ENCODE measurements around the gene PPCDC. TPM values are rescaled to one million over a fixed set of nuclear protein-coding genes. Genes with fewer than 3 reads are reported as not detected.

Gene PPCDC
- total and polyA plus RNA-seq, 2 donors (not counting 1 experiment from before 2014, with no cell fraction given): 6.3 to 8.0 TPM

GRCh38 chr15:75031848-75032247 is 8.5 kb downstream of the PPCDC start:
- Histone ChIP-seq H3K4me3 (replicated peaks in 1 of 4; ENCODE audit: control extremely low read depth in 1 of 4, insufficient read depth in 1 of 4, low read depth in 3 of 4, low read length in 4 of 4) (no peak overlapping the region), H3K27ac (ENCODE audit: insufficient read depth, low read length) (no peak overlapping the region), H2AFZ (ENCODE audit: low read length) (no peak overlapping the region), H3K9me3 (ENCODE audit: control insufficient read depth, insufficient read depth, low read depth, low read length) (no peaks in the 10 kb centered on the region), H3K4me1 (ENCODE audit: control insufficient read depth, extremely low read depth, insufficient read depth, low read length) (peaks cover 11% of the 10 kb centered on the region), H3K27me3 (ENCODE audit: control insufficient read depth, insufficient read depth, low read length) (no peaks in the 10 kb centered on the region), H3K79me2 (ENCODE audit: control insufficient read depth, insufficient read depth, low read length) (no peaks in the 10 kb centered on the region), H4K20me1 (ENCODE audit: control insufficient read depth, extremely low read depth, insufficient read depth, low read length) (no peaks in the 10 kb centered on the region), H3K4me2 (ENCODE audit: extremely low read depth, insufficient read depth, low read length) (no peak overlapping the region), H3K36me3 (ENCODE audit: control insufficient read depth, insufficient read depth, low read length) (peaks cover 3% of the 10 kb centered on the region), H3K9ac (ENCODE audit: insufficient read depth, low read length) (no peak overlapping the region)
- no peak for DNase-seq (ENCODE audit: low read depth in 2 of 2)
- no peak for TF ChIP-seq EZH2 (IDR thresholded peaks at IDR 0.05; ENCODE audit: low read length, missing control alignments)
- TF ChIP-seq CTCF (conservative IDR thresholded peaks at IDR 0.05 in 1 of 2, IDR thresholded peaks at IDR 0.05 in 1 of 2; ENCODE audit: low read depth in 1 of 2, low read length in 2 of 2): no peak

GRCh38 chr15:75032395-75032794 is 9.0 kb downstream of the PPCDC start:
- Histone ChIP-seq H3K4me2 (ENCODE audit: extremely low read depth, insufficient read depth, low read length) (no peak overlapping the region), H3K36me3 (ENCODE audit: control insufficient read depth, insufficient read depth, low read length) (peaks cover 3% of the 10 kb centered on the region), H3K4me3 (replicated peaks in 1 of 4; ENCODE audit: control extremely low read depth in 1 of 4, insufficient read depth in 1 of 4, low read depth in 3 of 4, low read length in 4 of 4) (no peak overlapping the region), H3K79me2 (ENCODE audit: control insufficient read depth, insufficient read depth, low read length) (no peaks in the 10 kb centered on the region), H3K9ac (ENCODE audit: insufficient read depth, low read length) (no peak overlapping the region), H2AFZ (ENCODE audit: low read length) (no peak overlapping the region), H3K27ac (ENCODE audit: insufficient read depth, low read length) (no peak overlapping the region), H4K20me1 (ENCODE audit: control insufficient read depth, extremely low read depth, insufficient read depth, low read length) (no peaks in the 10 kb centered on the region), H3K27me3 (ENCODE audit: control insufficient read depth, insufficient read depth, low read length) (no peaks in the 10 kb centered on the region), H3K4me1 (ENCODE audit: control insufficient read depth, extremely low read depth, insufficient read depth, low read length) (peaks cover 11% of the 10 kb centered on the region), H3K9me3 (ENCODE audit: control insufficient read depth, insufficient read depth, low read depth, low read length) (no peaks in the 10 kb centered on the region)
- DNase-seq (ENCODE audit: low read depth in 2 of 2): no peak
- TF ChIP-seq EZH2 (IDR thresholded peaks at IDR 0.05; ENCODE audit: low read length, missing control alignments): no peak
- TF ChIP-seq CTCF (conservative IDR thresholded peaks at IDR 0.05 in 1 of 2, IDR thresholded peaks at IDR 0.05 in 1 of 2; ENCODE audit: low read depth in 1 of 2, low read length in 2 of 2): no peak

- Histone ChIP-seq H3K79me2 (ENCODE audit: control insufficient read depth, insufficient read depth, low read length) (no peaks in the 10 kb centered on the region), H3K9ac (ENCODE audit: insufficient read depth, low read length) (no peak overlapping the region), H3K27me3 (ENCODE audit: control insufficient read depth, insufficient read depth, low read length) (no peaks in the 10 kb centered on the region), H3K27ac (ENCODE audit: insufficient read depth, low read length) (no peak overlapping the region), H3K4me1 (ENCODE audit: control insufficient read depth, extremely low read depth, insufficient read depth, low read length) (peaks cover 11% of the 10 kb centered on the region), H3K36me3 (ENCODE audit: control insufficient read depth, insufficient read depth, low read length) (peaks cover 3% of the 10 kb centered on the region), H3K4me2 (ENCODE audit: extremely low read depth, insufficient read depth, low read length) (no peak overlapping the region), H3K9me3 (ENCODE audit: control insufficient read depth, insufficient read depth, low read depth, low read length) (no peaks in the 10 kb centered on the region), H2AFZ (ENCODE audit: low read length) (no peak overlapping the region), H3K4me3 (replicated peaks in 1 of 4; ENCODE audit: control extremely low read depth in 1 of 4, insufficient read depth in 1 of 4, low read depth in 3 of 4, low read length in 4 of 4) (no peak overlapping the region), H4K20me1 (ENCODE audit: control insufficient read depth, extremely low read depth, insufficient read depth, low read length) (no peaks in the 10 kb centered on the region)
- no peak for DNase-seq (ENCODE audit: low read depth in 2 of 2)
- no peak for TF ChIP-seq EZH2 (IDR thresholded peaks at IDR 0.05; ENCODE audit: low read length, missing control alignments)
- TF ChIP-seq CTCF (conservative IDR thresholded peaks at IDR 0.05 in 1 of 2, IDR thresholded peaks at IDR 0.05 in 1 of 2; ENCODE audit: low read depth in 1 of 2, low read length in 2 of 2): no peak
These were observed 10.4 kb downstream of the PPCDC start for GRCh38 chr15:75033809-75034208.

All from fibroblast of lung (primary cell).